KG1 (cell line): ENCODE data around the gene CDH12.
"Not testable (repeated sequence)": the region's sequence is repeated elsewhere in the genome, so short reads cannot be mapped to it uniquely, and the experiment has no call there.

ENCODE experiments used
- DNase-seq: peaks from one replicate; lab custom pipeline; 2025; lab: John Stamatoyannopoulos, UW

Gene CDH12

DNA sequence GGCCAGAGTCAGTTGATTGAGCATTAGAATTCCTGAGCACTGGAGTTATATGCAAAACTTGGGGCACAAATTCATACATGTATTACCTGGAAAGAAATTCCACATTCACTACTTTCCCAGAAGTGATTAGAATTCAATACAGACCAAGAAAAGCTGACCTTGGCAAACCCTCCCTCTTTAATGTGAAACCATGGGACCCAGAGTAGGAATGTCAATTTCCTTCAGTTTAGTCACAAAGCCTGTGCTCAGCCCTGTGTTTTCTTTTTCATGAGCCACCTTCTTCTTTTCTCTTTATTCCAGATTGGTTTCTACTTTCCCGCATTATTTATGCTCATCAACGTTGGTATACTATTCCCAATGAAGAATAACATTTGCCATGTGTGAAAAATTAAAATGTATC is 420.2 kb downstream of the CDH12 start:
- no peak for DNase-seq

DNA sequence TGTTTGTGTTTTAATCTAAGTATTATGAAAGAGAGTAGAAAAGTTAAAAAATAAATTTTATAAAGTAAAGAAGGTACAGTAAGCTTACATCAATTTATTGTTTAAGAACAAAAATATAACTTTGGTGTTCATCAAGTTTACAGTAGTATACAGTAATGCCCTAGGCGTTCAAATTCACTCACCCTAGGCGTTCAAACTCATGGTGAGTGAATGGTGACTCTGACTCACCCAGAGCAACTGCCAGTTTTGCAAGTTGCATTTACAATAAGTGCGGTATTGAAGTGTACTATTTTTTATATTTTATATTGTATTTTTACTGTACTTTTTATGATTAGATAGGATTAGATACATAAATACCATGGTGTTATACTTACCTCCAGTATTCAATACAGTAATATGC is 421.3 kb downstream of the CDH12 start:
- no peak for DNase-seq

GRCh38 chr5:22431406-22431805 is 421.7 kb downstream of the CDH12 start:
- DNase-seq: no peak

- DNase-seq: no peak
Measured at GRCh38 chr5:22411554-22412349, 441.4 kb downstream of the CDH12 start.

DNA sequence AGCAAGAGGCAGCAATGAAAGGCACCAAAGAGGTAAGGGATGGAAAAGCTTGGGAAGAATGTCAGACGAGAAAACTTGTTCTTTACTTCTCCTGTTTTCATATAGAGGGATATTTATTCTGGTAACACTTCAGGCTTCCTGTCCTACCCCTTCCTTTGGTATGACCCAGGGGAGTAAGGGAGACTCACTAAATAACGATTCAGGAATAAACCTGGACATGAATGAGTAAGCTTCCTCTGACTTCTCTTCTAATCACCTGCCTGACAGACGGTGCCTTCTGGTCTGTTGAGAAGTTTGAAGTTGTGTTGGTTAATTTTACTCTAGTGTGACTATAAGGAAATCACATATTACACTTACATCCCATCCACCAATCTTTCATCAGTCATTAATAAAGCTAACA is 461.2 kb downstream of the CDH12 start:
- no peak for DNase-seq

GRCh38 chr5:22390888-22391287 is 462.3 kb downstream of the CDH12 start:
- DNase-seq: no peak

- no peak for DNase-seq
Measured at GRCh38 chr5:22372826-22373660, 480.1 kb downstream of the CDH12 start.

GRCh38 chr5:22372376-22372775 is 480.8 kb downstream of the CDH12 start:
- DNase-seq: no peak

GRCh38 chr5:22354956-22355355 is 498.2 kb downstream of the CDH12 start:
- DNase-seq: no peak

GRCh38 chr5:22352493-22352892 is 500.7 kb downstream of the CDH12 start:
- no peak for DNase-seq

DNA sequence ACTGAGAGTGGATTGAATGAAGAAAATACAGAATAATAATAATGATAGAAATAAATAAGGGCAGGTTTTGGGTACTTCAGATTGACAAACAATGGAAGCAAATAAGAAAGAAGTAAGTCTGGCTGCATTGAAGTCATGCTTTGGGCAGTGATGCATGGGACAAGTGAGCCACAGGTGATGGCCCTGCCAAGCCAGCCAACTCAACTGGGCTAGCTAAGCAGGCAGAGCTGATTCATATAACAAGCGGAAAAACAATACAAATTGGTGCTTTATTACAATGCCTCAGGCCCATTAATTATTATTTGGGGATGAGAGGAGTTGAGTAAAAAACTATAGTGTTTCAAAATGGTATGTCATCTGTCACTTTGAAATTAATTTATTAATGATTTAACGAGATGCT is 502.0 kb downstream of the CDH12 start:
- no peak for DNase-seq

GRCh38 chr5:22348027-22348426 is 505.1 kb downstream of the CDH12 start:
- DNase-seq: no peak

DNA sequence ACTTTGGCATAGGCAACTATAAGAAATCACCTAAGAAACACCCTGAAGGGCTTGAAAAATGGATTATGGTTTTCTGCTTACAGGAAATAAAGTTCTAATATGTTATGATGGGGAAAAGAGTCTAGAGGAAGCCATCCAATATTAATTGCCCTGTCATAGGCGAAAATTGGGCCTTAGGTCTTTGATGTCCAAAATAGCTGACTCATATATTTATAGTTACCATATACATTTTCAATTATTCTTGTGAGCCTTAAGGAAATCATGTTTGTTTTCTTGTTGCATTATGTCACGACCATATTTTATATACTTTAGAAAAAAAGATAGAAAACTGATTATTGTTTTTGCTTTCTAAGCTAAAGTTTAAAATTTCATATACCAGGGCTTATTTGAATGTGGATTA is 509.1 kb downstream of the CDH12 start:
- DNase-seq: no peak

GRCh38 chr5:22341406-22341805 is 511.7 kb downstream of the CDH12 start:
- DNase-seq: no peak

DNA sequence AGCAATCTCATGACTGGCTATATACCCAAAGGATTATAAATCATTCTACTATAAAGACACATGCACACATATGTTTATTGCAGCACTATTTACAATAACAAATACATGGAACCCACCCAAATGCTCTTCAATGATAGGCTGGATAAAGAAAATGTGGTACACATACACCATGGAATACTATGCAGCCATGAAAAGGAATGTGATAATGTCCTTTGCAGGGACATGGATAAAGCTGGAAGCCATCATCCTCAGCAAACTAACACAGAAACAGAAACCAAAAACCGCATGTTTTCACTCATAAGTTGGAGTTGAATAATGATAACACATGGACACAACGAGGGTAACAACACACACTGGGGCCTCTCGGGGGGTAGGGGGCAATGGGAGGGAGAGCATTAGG is 520.2 kb downstream of the CDH12 start:
- DNase-seq: not testable (repeated sequence)

GRCh38 chr5:22329683-22330082 is 523.5 kb downstream of the CDH12 start:
- no peak for DNase-seq

DNA sequence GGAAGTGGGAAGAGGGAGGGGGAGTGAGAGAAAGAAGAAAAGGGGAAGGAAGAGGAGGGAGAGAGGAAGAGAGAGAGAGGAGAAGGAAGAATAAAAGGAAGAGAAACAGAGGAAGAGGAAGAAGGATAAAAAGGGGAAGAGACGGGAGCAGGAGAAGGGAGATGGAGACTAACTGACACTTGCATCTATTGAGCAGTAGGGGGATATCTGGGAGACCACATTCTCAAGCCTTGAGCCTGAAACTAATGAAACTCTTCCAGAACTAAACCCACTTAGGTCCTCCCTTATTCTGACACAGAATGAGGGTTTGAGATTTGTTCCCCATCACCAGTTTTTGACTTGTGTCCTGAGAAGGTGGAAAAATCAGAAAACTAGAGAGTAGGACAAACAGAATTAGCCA is 533.3 kb downstream of the CDH12 start:
- no peak for DNase-seq

- DNase-seq: no peak
Measured at GRCh38 chr5:22316294-22316693, 536.9 kb downstream of the CDH12 start.

DNA sequence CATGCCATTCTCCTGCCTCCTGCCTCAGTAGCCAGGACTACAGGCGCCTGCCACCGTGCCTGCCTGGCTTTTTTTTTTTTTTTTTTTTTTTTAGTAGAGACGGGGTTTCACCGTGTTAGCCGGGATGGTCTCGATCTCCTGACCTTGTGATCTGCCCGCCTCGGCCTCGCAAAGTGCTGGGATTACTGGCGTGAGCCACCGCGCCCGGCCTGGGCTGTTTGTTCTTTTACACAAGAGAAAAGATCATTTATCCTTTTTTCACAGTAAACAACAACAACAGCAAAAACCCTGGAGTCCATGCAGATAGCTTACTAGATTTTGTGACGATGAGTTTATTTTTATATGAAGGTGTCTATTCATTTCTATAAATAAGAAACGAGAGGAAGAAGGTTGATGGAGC is 538.1 kb downstream of the CDH12 start:
- DNase-seq: not testable (repeated sequence)

DNA sequence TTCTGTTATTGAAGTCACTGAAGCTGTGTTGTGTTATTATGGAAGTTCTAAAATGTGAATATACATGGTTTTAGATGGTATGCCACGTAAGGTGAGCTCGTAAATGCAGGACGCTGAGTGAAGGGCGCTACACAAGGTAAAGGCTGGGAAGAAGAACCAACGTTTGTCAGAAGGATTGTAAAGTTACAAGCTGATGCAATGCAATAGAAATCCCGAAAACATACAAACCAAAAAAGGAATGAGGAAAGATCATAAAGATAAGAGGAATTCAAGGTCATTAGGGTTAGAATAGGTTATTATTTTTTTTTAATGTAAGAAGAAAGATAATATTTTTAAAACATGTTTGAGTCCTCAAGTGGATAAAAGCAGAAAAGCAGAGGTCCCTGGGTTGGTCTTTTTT is 538.6 kb downstream of the CDH12 start:
- no peak for DNase-seq

- DNase-seq: no peak
Measured at GRCh38 chr5:22306011-22306410, 547.1 kb downstream of the CDH12 start.

DNA sequence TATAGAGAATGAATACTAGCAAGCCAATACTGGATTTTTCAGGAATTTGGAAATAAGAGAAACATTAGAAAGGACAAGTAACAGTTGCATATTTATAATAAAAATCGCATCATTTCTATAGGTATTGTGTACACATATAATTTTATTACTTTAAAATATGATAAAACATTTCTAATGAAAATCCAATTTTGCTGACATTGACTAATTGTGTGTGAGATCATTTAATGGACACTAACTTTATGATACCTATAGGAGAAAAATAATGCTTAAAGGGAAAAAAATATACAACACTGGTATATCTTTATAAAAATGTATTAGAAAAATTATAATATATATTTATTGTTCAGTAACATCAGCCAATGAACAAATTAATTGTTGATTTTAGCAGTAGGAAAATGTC is 557.3 kb downstream of the CDH12 start:
- no peak for DNase-seq

- DNase-seq: no peak
Measured at GRCh38 chr5:22293147-22293546, 560.0 kb downstream of the CDH12 start.
